ENCODE data around the gene KCTD7.

KCTD7 gene

GRCh38 chr7:66627151-66627681 lies 1.5 kb upstream of the KCTD7 start:
- Histone ChIP-seq H3K4me1 (ENCODE audit: insufficient read depth, low read length) (peaks cover 37% of the 10 kb centered on the region), H3K9me3 (ENCODE audit: insufficient read depth, low read length, severe bottlenecking) (no peaks in the 10 kb centered on the region), H3K27ac (ENCODE audit: low read length) (no peak overlapping the region), H3K27me3 (ENCODE audit: insufficient read depth, low read length, poor library complexity) (no peaks in the 10 kb centered on the region), H4K20me1 (ENCODE audit: insufficient read depth, low read length) (peaks cover 4% of the 10 kb centered on the region; the same call in 1 of the 2 replicates), H2AFZ (ENCODE audit: low read depth, low read length) (peak overlapping the region; percentile 67), H3K4me2 (ENCODE audit: insufficient read depth, low read length) (no peak overlapping the region), H3K36me3 (ENCODE audit: insufficient read depth, low read length) (no peaks in the 10 kb centered on the region), H3K9ac (ENCODE audit: low read depth, low read length) (no peak overlapping the region), H3K79me2 (ENCODE audit: insufficient read depth, low read length) (no peaks in the 10 kb centered on the region), H3K4me3 (ENCODE audit: low read depth in 1 of 2, low read length in 2 of 2) (no peak overlapping the region)
- ATAC-seq (ENCODE audit: insufficient read depth, low read depth) (no peak), DNase-seq (no peak)
- TF ChIP-seq EZH2 (IDR thresholded peaks at IDR 0.05; ENCODE audit: borderline replicate concordance, low read depth, low read length, severe bottlenecking) (no peak), CTCF (IDR thresholded peaks at IDR 0.05; ENCODE audit: borderline replicate concordance, extremely low read depth, low read length, poor library complexity, severe bottlenecking) (no peak)

- Histone ChIP-seq H2AFZ (ENCODE audit: low read depth, low read length) (peak overlapping the region; percentile 93), H4K20me1 (ENCODE audit: insufficient read depth, low read length) (peaks cover 4% of the 10 kb centered on the region; the same call in 1 of the 2 replicates), H3K36me3 (ENCODE audit: insufficient read depth, low read length) (no peaks in the 10 kb centered on the region), H3K4me3 (ENCODE audit: low read depth in 1 of 2, low read length in 2 of 2) (peak overlapping the region; percentile 51 to 77; a peak in 3 of 4 replicates), H3K79me2 (ENCODE audit: insufficient read depth, low read length) (no peaks in the 10 kb centered on the region), H3K4me1 (ENCODE audit: insufficient read depth, low read length) (peaks cover 40% of the 10 kb centered on the region), H3K4me2 (ENCODE audit: insufficient read depth, low read length) (peak overlapping the region; percentile 75), H3K27me3 (ENCODE audit: insufficient read depth, low read length, poor library complexity) (no peaks in the 10 kb centered on the region), H3K9ac (ENCODE audit: low read depth, low read length) (peak overlapping the region; percentile 66), H3K27ac (ENCODE audit: low read length) (peak overlapping the region; percentile 55), H3K9me3 (ENCODE audit: insufficient read depth, low read length, severe bottlenecking) (no peaks in the 10 kb centered on the region)
- TF ChIP-seq EZH2 (IDR thresholded peaks at IDR 0.05; ENCODE audit: borderline replicate concordance, low read depth, low read length, severe bottlenecking) (no peak), CTCF (IDR thresholded peaks at IDR 0.05; ENCODE audit: borderline replicate concordance, extremely low read depth, low read length, poor library complexity, severe bottlenecking) (no peak)
- ATAC-seq (ENCODE audit: insufficient read depth, low read depth) (peak; percentile 3), DNase-seq (peak; percentile 19)
Observed at GRCh38 chr7:66627881-66628360, 760 bp upstream of the KCTD7 start.

- Histone ChIP-seq H3K4me2 (ENCODE audit: insufficient read depth, low read length) (peak overlapping the region; percentile 75), H4K20me1 (ENCODE audit: insufficient read depth, low read length) (peaks cover 8% of the 10 kb centered on the region; the same call in 1 of the 2 replicates), H3K4me1 (ENCODE audit: insufficient read depth, low read length) (peaks cover 40% of the 10 kb centered on the region), H2AFZ (ENCODE audit: low read depth, low read length) (peak overlapping the region; percentile 89), H3K79me2 (ENCODE audit: insufficient read depth, low read length) (no peaks in the 10 kb centered on the region), H3K9me3 (ENCODE audit: insufficient read depth, low read length, severe bottlenecking) (no peaks in the 10 kb centered on the region), H3K27ac (ENCODE audit: low read length) (no peak overlapping the region), H3K27me3 (ENCODE audit: insufficient read depth, low read length, poor library complexity) (no peaks in the 10 kb centered on the region), H3K36me3 (ENCODE audit: insufficient read depth, low read length) (no peaks in the 10 kb centered on the region), H3K9ac (ENCODE audit: low read depth, low read length) (peak overlapping the region; percentile 66), H3K4me3 (ENCODE audit: low read depth in 1 of 2, low read length in 2 of 2) (peak overlapping the region; percentile 44 to 77; a peak in 3 of 4 replicates)
- no peak for TF ChIP-seq CTCF (IDR thresholded peaks at IDR 0.05; ENCODE audit: borderline replicate concordance, extremely low read depth, low read length, poor library complexity, severe bottlenecking)
- no peak for TF ChIP-seq EZH2 (IDR thresholded peaks at IDR 0.05; ENCODE audit: borderline replicate concordance, low read depth, low read length, severe bottlenecking)
- ATAC-seq (ENCODE audit: insufficient read depth, low read depth) (peak; percentile 16; the same call in 2 of the 3 replicates), DNase-seq (no peak)
Observed at GRCh38 chr7:66629222-66630062, 761 bp downstream of the KCTD7 start.
